Epidermal melanocyte (primary cell): Measurements from ENCODE around the gene ARCN1.

Experiments
- DNase-seq: peaks from one replicate; pipeline ENCODE4 v3.0.0; 2011; ENCODE audit warnings: low spot score; ENCODE audit not compliant: insufficient read length

The ARCN1 gene

GRCh38 chr11:118636569-118637290 lies 64.5 kb downstream of the ARCN1 start:
- no peak for DNase-seq

- no peak for DNase-seq
These were observed 66.5 kb downstream of the ARCN1 start for GRCh38 chr11:118638726-118639125.

- no peak for DNase-seq
These were observed 67.7 kb downstream of the ARCN1 start for GRCh38 chr11:118639899-118640298.

GRCh38 chr11:118640332-118641154 lies 68.3 kb downstream of the ARCN1 start:
- no peak for DNase-seq

GRCh38 chr11:118641397-118642019 lies 69.3 kb downstream of the ARCN1 start:
- no peak for DNase-seq

GRCh38 chr11:118643142-118643994 lies 71.2 kb downstream of the ARCN1 start:
- no peak for DNase-seq

GRCh38 chr11:118643995-118644345 lies 71.8 kb downstream of the ARCN1 start:
- no peak for DNase-seq

- no peak for DNase-seq
These were observed 72.3 kb downstream of the ARCN1 start for GRCh38 chr11:118644496-118644895.

- DNase-seq = no peak
These were observed 73.0 kb downstream of the ARCN1 start for GRCh38 chr11:118645066-118645715.

- no peak for DNase-seq
These were observed 74.2 kb downstream of the ARCN1 start for GRCh38 chr11:118646393-118646792.

- DNase-seq = no peak
These were observed 76.1 kb downstream of the ARCN1 start for GRCh38 chr11:118648291-118648690.

GRCh38 chr11:118649941-118650340 lies 77.7 kb downstream of the ARCN1 start:
- DNase-seq = no peak

GRCh38 chr11:118650366-118650765 lies 78.2 kb downstream of the ARCN1 start:
- no peak for DNase-seq

GRCh38 chr11:118651820-118652219 lies 79.6 kb downstream of the ARCN1 start:
- DNase-seq = no peak
